GM21381 (cell line): Measurements from ENCODE around the gene JCHAIN.
"Not testable (repeated sequence)": the region's sequence is repeated elsewhere in the genome, so short reads cannot be mapped to it uniquely, and the experiment has no call there.

ENCODE experiments used
- ATAC-seq: cut with Tn5 transposase; IDR thresholded peaks from one replicate; pipeline ENCODE4 v1.9.1; 2021; ENCODE audit warnings: mild to moderate bottlenecking, moderate library complexity; ENCODE audit not compliant: unreplicated experiment

JCHAIN gene

GRCh38 chr4:70666369-70666768 lies at the start of gene JCHAIN:
Gene JCHAIN (minus strand): TSS chr4:70666508. CDS start chr4:70666490, 18 bp downstream.
- peak; percentile 51 for ATAC-seq

- ATAC-seq, result peak; percentile 21
Observed at GRCh38 chr4:70715097-70715496, 48.8 kb upstream of the JCHAIN start.

DNA sequence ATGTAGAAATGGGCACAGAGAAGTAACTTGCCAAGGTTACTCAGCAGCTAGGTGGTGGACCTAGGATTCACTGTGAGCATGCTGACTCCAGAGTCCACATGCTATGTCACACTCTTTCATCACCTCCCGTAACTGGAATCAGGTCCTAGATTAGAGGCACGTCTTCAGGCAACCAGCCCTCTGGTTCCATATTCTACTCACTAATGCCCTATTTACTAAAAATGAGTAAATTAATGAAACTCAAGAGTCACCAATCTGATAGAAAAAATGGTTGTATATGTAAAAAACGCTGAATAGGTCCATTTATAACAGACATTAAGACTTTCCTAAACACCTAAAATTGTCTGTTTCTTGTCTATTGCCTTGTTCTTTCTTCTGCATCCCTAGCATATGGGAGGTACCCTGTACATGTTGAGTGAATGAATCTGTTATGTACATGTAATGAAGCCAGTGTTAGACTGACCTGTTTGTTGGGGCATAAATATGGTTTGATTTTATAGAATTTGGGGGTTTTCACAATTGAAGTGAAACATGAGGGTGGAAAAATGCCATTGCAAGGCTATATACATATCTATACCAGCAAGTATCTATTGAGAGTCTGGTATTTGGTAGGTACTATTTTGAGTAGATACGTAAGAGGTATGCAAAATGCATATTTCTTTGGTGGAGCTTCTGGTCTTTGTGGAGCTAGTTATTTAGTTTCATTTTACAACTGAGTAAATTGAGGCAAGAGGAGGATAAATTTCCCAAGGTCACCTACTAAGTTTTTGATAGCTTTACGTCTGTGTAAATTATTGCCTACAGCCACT lies 48.0 kb upstream of the JCHAIN start:
- ATAC-seq, result peak; percentile 62

DNA sequence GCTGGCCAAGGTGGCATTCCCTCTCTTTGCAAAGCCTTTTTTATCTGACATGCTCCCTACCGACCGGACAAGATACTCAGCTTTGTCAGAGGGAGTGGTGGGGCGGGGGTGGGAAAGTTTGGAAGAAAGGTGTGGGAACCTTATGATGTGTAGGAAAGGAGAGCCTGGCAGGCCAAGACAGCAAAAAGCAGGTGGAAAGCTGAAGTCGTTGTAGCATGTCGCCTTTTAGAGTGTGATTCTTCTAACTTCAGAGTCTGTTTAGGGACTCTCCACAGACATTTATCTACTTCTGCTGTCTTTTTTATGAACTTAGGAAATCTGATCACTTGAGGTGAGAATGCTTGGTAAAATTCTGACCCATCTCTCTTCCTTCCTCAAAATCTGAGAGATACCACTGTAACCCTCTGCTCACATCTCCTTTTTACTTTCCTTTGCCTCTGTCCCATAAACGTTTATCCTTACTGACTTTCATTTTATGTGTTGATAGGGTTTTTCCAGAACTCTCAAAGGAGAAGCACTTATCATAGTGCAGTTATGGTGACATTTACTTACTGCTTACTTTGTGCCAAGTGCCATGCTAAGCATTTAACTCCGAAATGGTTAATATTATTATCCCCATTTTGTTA lies 47.3 kb upstream of the JCHAIN start:
- ATAC-seq, result peak; percentile 34

DNA sequence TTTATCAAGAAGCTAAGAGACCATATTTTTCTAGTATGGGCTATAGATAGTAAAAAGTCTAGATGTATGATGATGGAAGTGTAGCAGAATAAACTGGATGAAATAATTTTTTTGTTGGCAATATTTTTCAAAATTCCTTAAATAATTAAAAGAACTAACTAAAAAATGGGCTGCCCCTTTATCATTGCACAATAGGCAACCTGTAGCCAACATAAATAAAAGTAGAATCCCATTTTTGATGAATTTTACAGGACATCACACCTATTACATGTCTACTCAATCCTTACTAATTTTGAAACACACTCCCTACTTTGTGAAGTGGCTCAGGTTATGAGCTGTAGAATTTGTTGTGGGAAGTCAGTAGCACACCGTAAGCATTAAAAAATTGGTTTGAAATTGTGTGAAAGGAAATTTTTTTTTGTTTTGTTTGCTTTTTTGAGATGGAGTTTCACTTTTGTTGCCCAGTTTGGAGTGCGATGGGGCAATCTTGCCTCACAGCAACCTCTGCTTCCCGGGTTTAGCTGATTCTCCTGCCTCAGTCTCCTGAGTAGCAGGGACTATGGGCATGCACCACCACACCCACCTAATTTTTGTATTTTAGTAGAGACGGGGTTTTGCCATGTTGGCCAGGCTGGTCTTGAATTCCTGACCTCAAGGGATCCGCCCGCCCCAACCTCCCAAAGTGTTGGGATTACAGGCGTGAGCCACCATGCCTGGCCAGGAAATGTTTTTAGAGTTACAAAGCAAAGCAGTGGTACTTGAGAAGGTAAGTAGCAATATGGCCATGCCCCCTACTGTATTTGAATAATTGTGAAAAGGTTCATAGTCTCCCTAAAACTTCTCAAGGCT lies 46.5 kb upstream of the JCHAIN start:
- ATAC-seq, result no peak

DNA sequence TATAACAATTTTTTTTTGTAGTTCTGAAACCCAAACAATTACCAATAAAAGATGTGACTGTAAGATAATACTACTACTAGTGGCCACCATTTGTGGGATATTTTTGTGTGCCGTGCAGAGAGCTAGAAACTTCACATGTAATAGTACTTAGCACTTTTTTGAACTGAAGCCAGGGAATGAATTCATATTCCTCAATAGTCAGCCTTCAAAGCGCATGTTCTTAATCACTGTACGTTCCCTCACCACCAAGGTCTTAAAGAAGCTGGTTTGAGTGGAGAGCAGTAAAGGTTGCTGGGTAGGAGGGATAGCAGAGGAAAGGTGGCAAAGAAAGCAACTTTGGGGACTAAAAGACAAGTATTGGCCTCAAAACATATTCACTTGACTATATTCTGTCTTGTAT lies 45.8 kb upstream of the JCHAIN start:
- ATAC-seq, result no peak

GRCh38 chr4:70711599-70711998 lies 45.3 kb upstream of the JCHAIN start:
- ATAC-seq, result no peak

GRCh38 chr4:70709611-70710205 lies 43.4 kb upstream of the JCHAIN start:
- no peak for ATAC-seq

DNA sequence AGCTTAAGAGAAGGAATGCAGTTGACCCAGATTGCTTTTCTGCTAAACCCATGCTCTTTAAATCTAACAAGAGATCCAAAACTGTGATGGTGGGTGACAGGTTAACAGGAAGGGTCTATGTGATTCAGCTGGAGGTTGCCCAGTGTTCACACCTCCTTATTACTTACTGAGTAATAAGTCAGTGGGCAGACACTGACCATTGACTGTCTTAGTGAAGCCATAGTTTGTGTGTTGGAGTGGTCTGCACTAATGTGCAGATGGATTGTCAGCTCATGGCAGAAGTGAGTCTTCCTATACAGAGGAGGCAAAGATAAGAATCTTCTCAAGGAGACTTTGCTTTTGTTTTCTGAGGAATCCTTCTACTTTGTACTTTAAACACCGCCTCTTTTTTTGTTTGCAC lies 40.2 kb upstream of the JCHAIN start:
- ATAC-seq, result no peak

GRCh38 chr4:70706044-70706461 lies 39.7 kb upstream of the JCHAIN start:
- no peak for ATAC-seq

GRCh38 chr4:70705183-70706043 lies 39.1 kb upstream of the JCHAIN start:
- ATAC-seq, result peak; percentile 60

GRCh38 chr4:70704931-70705182 lies 38.5 kb upstream of the JCHAIN start:
- ATAC-seq, result peak; percentile 34

DNA sequence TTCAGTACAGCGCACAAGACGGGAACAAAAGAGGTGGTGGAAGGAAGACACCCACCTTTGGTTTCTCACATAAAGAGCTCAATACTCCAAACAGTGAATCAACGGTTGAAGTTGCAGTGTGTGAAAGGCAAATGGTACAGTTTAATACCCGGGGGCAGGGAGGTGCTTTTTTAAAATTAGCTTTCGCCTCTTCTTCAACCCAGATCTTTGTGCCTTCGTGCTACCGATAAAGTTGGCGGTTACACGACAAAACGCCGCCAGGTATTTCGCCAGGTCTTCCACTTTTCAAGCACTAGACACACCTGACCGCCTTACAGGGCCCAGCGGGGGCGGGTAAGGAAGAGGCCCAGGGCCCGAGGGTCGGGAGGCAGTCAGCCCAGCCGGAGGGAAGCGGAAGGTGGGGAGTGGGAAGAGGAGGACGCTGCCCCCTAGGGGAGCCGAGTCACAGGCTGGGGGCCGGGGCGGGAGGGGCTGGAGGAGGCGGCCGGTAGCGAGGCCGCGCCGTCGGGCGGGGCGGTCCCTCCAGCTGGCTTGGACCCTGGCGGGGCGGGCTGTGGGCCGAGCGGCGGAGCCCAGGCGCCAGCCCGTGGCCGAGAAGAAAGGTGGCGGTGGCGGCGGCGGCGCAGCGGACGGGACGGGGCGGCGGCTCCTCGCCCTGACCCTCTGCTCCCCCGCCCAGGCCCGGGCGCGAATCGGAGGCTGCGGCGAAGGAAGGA lies 38.1 kb upstream of the JCHAIN start:
- ATAC-seq, result peak; percentile 63

DNA sequence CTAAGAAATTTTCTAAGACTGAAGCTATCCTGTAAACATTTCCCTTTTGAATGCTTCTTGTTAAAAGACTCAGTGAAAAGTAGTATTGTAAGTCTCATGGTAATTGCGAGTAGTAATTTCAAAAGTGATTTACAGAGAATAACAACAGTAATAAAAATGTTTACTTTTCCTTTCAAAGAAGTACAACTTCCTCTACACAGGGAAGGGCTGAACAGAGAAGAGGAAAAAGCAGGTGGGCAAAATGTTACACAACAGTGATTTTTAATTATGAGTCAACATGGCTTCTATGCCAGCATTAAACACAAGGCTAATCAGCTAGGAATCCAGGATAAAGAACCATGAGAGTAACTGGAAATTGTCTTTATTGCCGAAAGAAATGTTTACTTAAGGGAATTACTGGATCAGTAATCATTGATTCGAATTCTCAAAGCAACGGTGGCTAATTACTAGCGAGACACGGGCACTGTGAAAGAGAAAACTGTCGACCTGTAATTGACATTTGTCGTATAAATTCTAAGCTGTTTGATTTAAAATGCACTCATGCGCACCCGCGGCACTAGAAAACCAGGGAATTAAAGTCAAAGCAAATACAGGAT lies 37.4 kb upstream of the JCHAIN start:
- ATAC-seq, result no peak

- not testable (repeated sequence) for ATAC-seq
Observed at GRCh38 chr4:70702592-70702991, 36.3 kb upstream of the JCHAIN start.

GRCh38 chr4:70701271-70701670 lies 35.0 kb upstream of the JCHAIN start:
- ATAC-seq, result no peak

DNA sequence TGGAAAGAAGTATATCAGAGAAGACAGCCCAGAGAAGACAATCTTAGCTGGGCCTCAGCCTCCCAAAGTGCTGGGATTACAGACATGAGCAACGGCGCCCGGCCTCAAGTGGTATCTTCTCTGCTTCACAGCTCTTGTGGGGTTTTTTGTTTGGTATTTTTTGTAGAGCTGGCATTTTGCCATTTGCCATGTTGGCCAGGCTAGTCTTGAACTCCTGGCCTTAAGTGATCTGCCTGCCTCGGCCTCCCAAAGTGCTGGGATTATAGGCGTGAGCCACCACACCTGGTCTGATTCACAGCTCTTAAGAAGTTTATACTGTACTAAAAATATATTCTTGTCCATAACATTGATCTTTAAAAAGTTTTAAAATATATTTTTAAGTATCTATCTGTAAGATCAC lies 34.4 kb upstream of the JCHAIN start:
- no peak for ATAC-seq

DNA sequence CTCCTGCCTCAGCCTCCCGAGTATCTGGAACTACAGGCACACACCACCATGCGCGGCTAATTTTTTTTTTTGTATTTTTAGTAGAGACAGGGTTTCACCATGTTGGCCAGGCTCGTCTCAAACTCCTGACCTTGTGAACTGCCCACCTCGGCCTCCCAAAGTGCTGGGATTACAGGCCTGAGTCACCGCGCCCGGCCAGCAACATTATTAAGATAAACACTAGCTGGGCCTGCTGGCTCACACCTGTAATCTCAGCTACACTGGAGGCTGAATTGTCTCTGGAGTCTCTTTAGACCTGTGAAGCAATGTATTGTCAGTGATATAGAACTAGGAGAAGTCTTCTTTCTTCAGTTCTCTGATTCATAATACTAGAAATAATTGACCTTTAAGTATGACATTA lies 32.1 kb upstream of the JCHAIN start:
- not testable (repeated sequence) for ATAC-seq

- ATAC-seq, result not testable (repeated sequence)
Observed at GRCh38 chr4:70694633-70695032, 28.3 kb upstream of the JCHAIN start.
